GM18519 (cell line): Measurements from ENCODE around the gene KLC3.
"Not testable (repeated sequence)": the region's sequence is repeated elsewhere in the genome, so short reads cannot be mapped to it uniquely, and the experiment has no call there.

Experiments used
- ATAC-seq: cut with Tn5 transposase; IDR thresholded peaks from one replicate; pipeline ENCODE4 v1.9.1; 2021; ENCODE audit warnings: mild to moderate bottlenecking, moderate library complexity; ENCODE audit not compliant: unreplicated experiment, low FRiP score

KLC3 gene

GRCh38 chr19:45314708-45315245 is 25.8 kb upstream of the KLC3 start:
- no peak for ATAC-seq

GRCh38 chr19:45315304-45315703 is 25.2 kb upstream of the KLC3 start:
- no peak for ATAC-seq

- no peak for ATAC-seq
Measured at GRCh38 chr19:45320997-45321775, 19.4 kb upstream of the KLC3 start.

GRCh38 chr19:45321848-45322247 is 18.7 kb upstream of the KLC3 start:
- no peak for ATAC-seq

GRCh38 chr19:45322311-45322710 is 18.2 kb upstream of the KLC3 start:
- ATAC-seq: no peak

- no peak for ATAC-seq
Measured at GRCh38 chr19:45322744-45323281, 17.7 kb upstream of the KLC3 start, which contains the start of gene CKM. Gene CKM, minus strand, starts transcription at chr19:45322875. Its CDS starts 3,162 bp downstream, at chr19:45319713.

GRCh38 chr19:45323671-45324081 is 16.9 kb upstream of the KLC3 start:
- ATAC-seq: no peak

- ATAC-seq: no peak
Measured at GRCh38 chr19:45324349-45324907, 16.1 kb upstream of the KLC3 start.

- ATAC-seq: no peak
Measured at GRCh38 chr19:45327404-45328143, 13.0 kb upstream of the KLC3 start.

GRCh38 chr19:45331411-45331810 is 9.1 kb upstream of the KLC3 start:
- no peak for ATAC-seq

GRCh38 chr19:45333609-45334303 is 6.8 kb upstream of the KLC3 start:
- no peak for ATAC-seq

- ATAC-seq: not testable (repeated sequence)
Measured at GRCh38 chr19:45334881-45335280, 5.7 kb upstream of the KLC3 start.

GRCh38 chr19:45336696-45337251 is 3.8 kb upstream of the KLC3 start:
- ATAC-seq: no peak

- no peak for ATAC-seq
Measured at GRCh38 chr19:45339629-45340028, 921 bp upstream of the KLC3 start.

GRCh38 chr19:45340899-45341453 is 426 bp downstream of the KLC3 start:
- no peak for ATAC-seq

GRCh38 chr19:45342911-45343310 is 2.4 kb downstream of the KLC3 start:
- no peak for ATAC-seq

GRCh38 chr19:45344621-45345505 is 4.3 kb downstream of the KLC3 start:
- no peak for ATAC-seq

- no peak for ATAC-seq
Measured at GRCh38 chr19:45345506-45345860, 4.9 kb downstream of the KLC3 start.

GRCh38 chr19:45346449-45346848 is 5.9 kb downstream of the KLC3 start:
- no peak for ATAC-seq
